Activated CD4-positive, CD25-positive, alpha-beta regulatory T cell treated with anti-CD3 and anti-CD28 coated beads, Interleukin-2, amount 50 U/mL, for 24 hours (primary cell): Measurements from ENCODE around the gene KDM5B.

Source experiments
- ATAC-seq, 2 donors: fragments of 150-1000 bp; cut with Tn5 transposase; one replicate each; pipeline ENCODE4 v1.10.0; 2021; ENCODE audit warnings: mild to moderate bottlenecking in 1 of 2, moderate library complexity in 1 of 2

Gene KDM5B

GRCh38 chr1:202682477-202682876 is 125.7 kb downstream of the KDM5B start:
- ATAC-seq, result no peak

GRCh38 chr1:202681736-202682420 is 126.3 kb downstream of the KDM5B start:
- no peak for ATAC-seq

GRCh38 chr1:202680586-202681352 is 127.5 kb downstream of the KDM5B start:
- ATAC-seq, result no peak

GRCh38 chr1:202679406-202680177 is 128.6 kb downstream of the KDM5B start:
- ATAC-seq, result no peak

GRCh38 chr1:202677433-202677832 is 130.8 kb downstream of the KDM5B start:
- ATAC-seq, result no peak
